Tibial artery (tissue), 4 donors: Measurements from ENCODE around the gene PRR13.

ENCODE experiments used
- DNase-seq, 2 donors: peaks; one replicate each; pipeline ENCODE4 v3.0.0-alpha.2; 2019
- H3K27ac ChIP-seq, 2 donors: fragments of 200-600 bp; sonication (generic) in 1 of 2; 1 replicate in 1 of 2; 2 replicates in 1 of 2; pipeline ENCODE4 v1.5.1; 2018 to 2019; ENCODE audit warnings: mild to moderate bottlenecking in 1 of 2
- H3K27me3 ChIP-seq, 2 donors: fragments of 200-600 bp; sonication (generic) in 1 of 2; one replicate each; pipeline versions ENCODE4 v1.5.1 to v1.6.0; 2016 to 2019
- H3K36me3 ChIP-seq, 3 donors: fragments of 200-600 bp; sonication (generic) in 2 of 3; one replicate each; pipeline ENCODE4 v1.5.1; 2016 to 2019; ENCODE audit warnings: mild to moderate bottlenecking in 2 of 3
- H3K4me1 ChIP-seq, 4 donors: fragments of 200-600 bp; sonication (generic) in 2 of 4; 1 replicate in 3 of 4; 2 replicates in 1 of 4; pipeline ENCODE4 v1.5.1; 2016 to 2019
- H3K4me3 ChIP-seq, 2 donors: fragments of 200-600 bp; sonication (generic) in 1 of 2; 1 replicate in 1 of 2; 2 replicates in 1 of 2; pipeline ENCODE4 v1.5.1; 2018 to 2019; ENCODE audit warnings: mild to moderate bottlenecking in 2 of 2
- H3K9me3 ChIP-seq, 3 donors: fragments of 200-600 bp; sonication (generic) in 1 of 3; one replicate each; pipeline ENCODE4 v1.5.1; 2016 to 2019
- intact Hi-C: fragments of 100-400 bp; cut with DNase I; formaldehyde crosslinking; loops from one replicate; pipeline ENCODE4 v1.15.0; 2023; ENCODE audit warnings: low total_unique reads
- TF ChIP-seq, protein P1 (sequence below), 2 experiments: fragments of 200-600 bp in 1 of 2; fragments of 450-650 bp in 1 of 2; IDR thresholded peaks; one replicate each; pipeline ENCODE4 v1.5.1; 2017 to 2019; ENCODE audit warnings: antibody characterized with exemption in 2 of 2, mild to moderate bottlenecking in 1 of 2, moderate library complexity in 1 of 2

Gene PRR13

DNA sequence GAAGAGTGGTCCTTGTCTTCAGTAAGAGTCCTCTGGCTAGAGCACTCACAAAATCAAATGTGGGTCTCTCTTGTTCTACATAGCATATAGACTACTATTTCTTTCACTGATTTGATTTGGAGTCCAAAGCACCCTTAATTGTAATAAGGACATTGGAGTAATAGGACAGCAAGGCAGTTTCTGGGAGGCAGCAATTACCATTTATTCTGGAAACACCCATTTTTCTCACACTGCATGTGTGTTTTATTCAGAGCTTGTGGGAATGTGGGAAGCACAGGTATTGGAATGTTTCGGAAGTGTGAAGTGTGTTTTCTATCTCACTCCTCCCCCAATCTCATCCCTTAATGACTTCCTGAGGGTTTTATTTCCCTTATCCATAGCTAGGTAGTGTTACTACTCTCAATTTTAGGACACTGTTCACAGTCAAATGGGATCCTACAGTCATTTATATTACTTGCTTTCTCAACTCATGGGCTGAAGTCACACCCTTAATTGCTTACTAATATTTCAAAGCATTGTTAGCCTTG, 30.6 kb downstream of the PRR13 start:
- peaks cover 0 to 33% (median 0%) of the 10 kb centered on the region in 4 donors for H3K4me1 ChIP-seq

DNA sequence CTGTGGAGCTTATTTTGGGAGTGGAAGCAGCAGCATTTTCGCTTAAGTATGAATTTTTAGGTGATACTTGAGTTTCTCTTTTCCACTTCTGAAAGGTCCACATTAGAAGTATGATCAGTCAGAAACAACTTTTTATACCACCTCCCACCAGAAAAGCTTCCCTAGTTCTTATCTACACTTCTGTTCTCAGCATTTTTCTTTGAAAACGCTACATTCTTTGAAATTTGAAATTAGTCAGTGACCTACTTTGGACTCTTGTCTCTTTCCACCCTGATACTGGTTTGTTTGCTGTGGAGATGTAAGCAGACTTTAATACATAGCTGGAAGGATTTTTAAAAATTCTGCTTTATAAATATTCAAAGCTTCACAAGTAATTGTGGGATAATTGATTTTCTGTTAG, 32.5 kb downstream of the PRR13 start:
- peaks cover 79 to 100% (median 95%) of the 10 kb centered on the region in 3 donors for H3K36me3 ChIP-seq
- intact Hi-C loops, result no loop called here
- TF ChIP-seq, protein P1, sequence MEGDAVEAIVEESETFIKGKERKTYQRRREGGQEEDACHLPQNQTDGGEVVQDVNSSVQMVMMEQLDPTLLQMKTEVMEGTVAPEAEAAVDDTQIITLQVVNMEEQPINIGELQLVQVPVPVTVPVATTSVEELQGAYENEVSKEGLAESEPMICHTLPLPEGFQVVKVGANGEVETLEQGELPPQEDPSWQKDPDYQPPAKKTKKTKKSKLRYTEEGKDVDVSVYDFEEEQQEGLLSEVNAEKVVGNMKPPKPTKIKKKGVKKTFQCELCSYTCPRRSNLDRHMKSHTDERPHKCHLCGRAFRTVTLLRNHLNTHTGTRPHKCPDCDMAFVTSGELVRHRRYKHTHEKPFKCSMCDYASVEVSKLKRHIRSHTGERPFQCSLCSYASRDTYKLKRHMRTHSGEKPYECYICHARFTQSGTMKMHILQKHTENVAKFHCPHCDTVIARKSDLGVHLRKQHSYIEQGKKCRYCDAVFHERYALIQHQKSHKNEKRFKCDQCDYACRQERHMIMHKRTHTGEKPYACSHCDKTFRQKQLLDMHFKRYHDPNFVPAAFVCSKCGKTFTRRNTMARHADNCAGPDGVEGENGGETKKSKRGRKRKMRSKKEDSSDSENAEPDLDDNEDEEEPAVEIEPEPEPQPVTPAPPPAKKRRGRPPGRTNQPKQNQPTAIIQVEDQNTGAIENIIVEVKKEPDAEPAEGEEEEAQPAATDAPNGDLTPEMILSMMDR (IDR thresholded peaks at IDR 0.05), result no peak
- H3K4me1 ChIP-seq, result peaks cover 0 to 42% (median 0%) of the 10 kb centered on the region in 4 donors
- H3K27me3 ChIP-seq, result no peaks in the 10 kb centered on the region
- H3K27ac ChIP-seq, result no peak overlapping the region
- no peak overlapping the region for H3K4me3 ChIP-seq
- no peak for DNase-seq
- no peaks in the 10 kb centered on the region for H3K9me3 ChIP-seq

More for the DNA sequence above, 30.6 kb downstream of the PRR13 start:
- Histone ChIP-seq H3K9me3 (no peaks in the 10 kb centered on the region), H3K27me3 (no peaks in the 10 kb centered on the region), H3K36me3 (peaks cover 95 to 100% (median 97%) of the 10 kb centered on the region in 3 donors), H3K27ac (peak overlapping the region in 1 of 2 donors; percentile 33), H3K4me3 (no peak overlapping the region)
- TF ChIP-seq, protein P1 (IDR thresholded peaks at IDR 0.05), result no peak
- no peak for DNase-seq
- intact Hi-C loops, result no loop called here

DNA sequence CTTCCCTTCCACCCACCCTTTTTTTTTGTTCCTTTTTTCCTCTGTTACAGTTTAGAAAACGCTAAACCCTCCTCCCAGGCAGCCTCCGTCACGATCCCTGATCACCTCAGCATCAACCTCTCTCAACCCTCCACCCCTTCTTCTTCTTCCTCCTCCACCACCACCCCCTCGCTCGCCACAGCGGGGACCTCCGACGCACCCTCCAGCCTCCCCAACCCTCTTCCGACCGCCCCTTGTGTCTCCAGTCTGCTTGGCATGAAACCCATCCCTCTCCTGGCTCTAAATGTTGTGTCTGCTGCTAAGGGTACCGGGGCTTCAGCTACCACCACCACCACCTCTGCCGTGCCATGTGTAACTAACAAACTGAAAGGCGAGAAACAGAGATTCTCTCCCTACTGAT, 33.3 kb downstream of the PRR13 start:
- Histone ChIP-seq H3K27me3 (no peaks in the 10 kb centered on the region), H3K4me3 (no peak overlapping the region), H3K36me3 (peaks cover 78 to 100% (median 93%) of the 10 kb centered on the region in 3 donors), H3K9me3 (no peaks in the 10 kb centered on the region), H3K4me1 (peaks cover 0 to 45% (median 0%) of the 10 kb centered on the region in 4 donors), H3K27ac (no peak overlapping the region)
- TF ChIP-seq, protein P1 (IDR thresholded peaks at IDR 0.05), result no peak
- DNase-seq, result no peak
- intact Hi-C loops, result no loop called here

DNA sequence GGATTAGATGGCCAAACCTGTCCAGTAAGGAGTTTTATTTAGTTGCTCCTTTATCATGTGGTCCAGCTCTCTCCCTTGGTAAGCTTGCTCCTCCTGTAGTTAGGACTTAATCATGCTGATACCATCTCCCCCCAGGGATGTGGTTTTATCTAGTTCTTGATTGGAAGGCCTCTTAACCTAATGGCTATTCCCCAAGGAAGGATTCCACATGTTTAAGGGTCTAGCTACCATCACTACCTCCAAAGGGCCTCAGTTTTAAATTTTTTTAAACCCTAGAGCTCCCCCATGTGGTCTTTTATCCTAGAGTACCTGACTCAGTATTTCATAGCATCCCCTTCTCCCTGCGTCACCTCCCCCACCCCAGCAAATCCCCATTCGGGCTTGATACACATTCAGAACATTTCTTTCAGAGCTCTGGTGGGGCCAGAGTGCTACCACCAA, 35.3 kb downstream of the PRR13 start:
- DNase-seq, result no peak
- no peaks in the 10 kb centered on the region for H3K27me3 ChIP-seq
- intact Hi-C loops, result no loop called here
- peaks cover 0 to 56% (median 4%) of the 10 kb centered on the region in 4 donors for H3K4me1 ChIP-seq
- TF ChIP-seq, protein P1 (IDR thresholded peaks at IDR 0.05), result no peak
- H3K4me3 ChIP-seq, result no peak overlapping the region
- peaks cover 74 to 100% (median 93%) of the 10 kb centered on the region in 3 donors for H3K36me3 ChIP-seq
- no peaks in the 10 kb centered on the region for H3K9me3 ChIP-seq
- peak overlapping the region in 1 of 2 donors; percentile 10 for H3K27ac ChIP-seq

DNA sequence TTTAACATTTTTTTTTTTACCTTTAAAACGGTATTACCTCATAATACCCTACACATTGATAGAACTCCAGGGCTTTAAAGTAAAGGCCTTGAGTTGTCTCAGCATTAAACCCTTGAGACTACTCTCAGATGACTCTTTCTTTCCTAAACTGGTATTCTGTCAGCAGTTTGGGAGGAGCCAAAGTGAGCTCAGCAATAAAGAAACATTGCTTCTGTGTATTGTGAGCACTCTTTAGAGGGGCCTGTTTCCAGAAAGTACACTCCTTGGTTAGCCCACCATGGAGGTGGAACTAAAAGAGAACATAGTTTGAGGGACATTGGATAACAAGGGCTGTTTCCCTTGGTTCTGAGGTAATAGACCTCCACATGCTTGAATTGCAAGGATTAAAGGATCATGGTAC, 37.3 kb downstream of the PRR13 start:
- intact Hi-C loops, result no loop called here
- H3K36me3 ChIP-seq, result peaks cover 56 to 100% (median 94%) of the 10 kb centered on the region in 3 donors
- peak overlapping the region; percentile 20 to 23 for H3K27ac ChIP-seq
- H3K9me3 ChIP-seq, result no peaks in the 10 kb centered on the region
- no peak overlapping the region for H3K4me3 ChIP-seq
- no peak for DNase-seq
- H3K4me1 ChIP-seq, result peaks cover 0 to 39% (median 4%) of the 10 kb centered on the region in 4 donors
- TF ChIP-seq, protein P1 (IDR thresholded peaks at IDR 0.05), result no peak
- H3K27me3 ChIP-seq, result no peaks in the 10 kb centered on the region
